ENCODE data around the gene FARS2.

- TF ChIP-seq CTCF (tag by site-specific recombination; IDR thresholded peaks at IDR 0.05) (no peak), ZSCAN4 (tag by site-specific recombination; IDR thresholded peaks at IDR 0.05) (no peak), PATZ1 (tag by site-specific recombination; IDR thresholded peaks at IDR 0.05) (no peak), ZNF416 (tag by site-specific recombination; IDR thresholded peaks at IDR 0.05) (no peak), YY1 (tag by site-specific recombination; IDR thresholded peaks at IDR 0.05) (no peak), ZNF645 (tag by site-specific recombination; IDR thresholded peaks at IDR 0.05) (no peak), KLF17 (tag by site-specific recombination; IDR thresholded peaks at IDR 0.05) (no peak), ZNF558 (tag by site-specific recombination; IDR thresholded peaks at IDR 0.05) (no peak), ZNF488 (tag by site-specific recombination; IDR thresholded peaks at IDR 0.05) (no peak), ZNF24 (tag by site-specific recombination; IDR thresholded peaks at IDR 0.05) (no peak)
These were observed 331.7 kb downstream of the FARS2 start for GRCh38 chr6:5592886-5593519.
